Measurements from ENCODE around the gene DDX59.

The DDX59 gene

DNA sequence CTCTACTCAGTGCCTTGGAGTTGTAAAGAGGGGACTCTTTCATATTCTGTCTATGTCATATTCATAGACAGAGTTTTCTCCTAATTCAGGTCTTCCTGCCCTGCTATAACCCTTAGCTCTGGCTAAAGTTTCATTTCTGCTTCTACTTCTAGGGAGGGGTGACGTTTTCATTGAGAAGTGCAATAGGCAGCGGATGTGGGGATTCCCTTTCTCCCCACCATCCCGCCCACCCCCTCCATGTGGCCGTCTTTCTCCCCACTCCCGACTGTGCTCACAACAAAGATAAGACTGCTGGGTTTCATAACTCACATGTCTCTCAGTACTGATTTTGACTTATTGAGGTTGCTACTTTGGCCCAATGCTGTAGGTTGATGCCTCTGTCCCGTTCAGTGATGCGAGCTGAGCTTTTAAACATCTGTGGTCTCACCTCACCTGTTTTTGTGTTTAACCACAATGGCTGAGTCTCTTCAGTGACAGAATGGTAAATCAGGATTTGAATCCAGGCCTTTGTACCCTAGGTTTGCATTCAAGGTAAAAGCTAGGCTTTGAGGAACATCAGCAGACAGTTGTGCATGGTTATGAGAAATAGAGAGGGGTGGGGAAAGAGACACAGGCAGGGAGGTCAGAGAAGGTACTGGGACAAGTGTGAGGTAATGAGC, 41.4 kb downstream of the DDX59 start:
- DNase-seq, result no peak

DNA sequence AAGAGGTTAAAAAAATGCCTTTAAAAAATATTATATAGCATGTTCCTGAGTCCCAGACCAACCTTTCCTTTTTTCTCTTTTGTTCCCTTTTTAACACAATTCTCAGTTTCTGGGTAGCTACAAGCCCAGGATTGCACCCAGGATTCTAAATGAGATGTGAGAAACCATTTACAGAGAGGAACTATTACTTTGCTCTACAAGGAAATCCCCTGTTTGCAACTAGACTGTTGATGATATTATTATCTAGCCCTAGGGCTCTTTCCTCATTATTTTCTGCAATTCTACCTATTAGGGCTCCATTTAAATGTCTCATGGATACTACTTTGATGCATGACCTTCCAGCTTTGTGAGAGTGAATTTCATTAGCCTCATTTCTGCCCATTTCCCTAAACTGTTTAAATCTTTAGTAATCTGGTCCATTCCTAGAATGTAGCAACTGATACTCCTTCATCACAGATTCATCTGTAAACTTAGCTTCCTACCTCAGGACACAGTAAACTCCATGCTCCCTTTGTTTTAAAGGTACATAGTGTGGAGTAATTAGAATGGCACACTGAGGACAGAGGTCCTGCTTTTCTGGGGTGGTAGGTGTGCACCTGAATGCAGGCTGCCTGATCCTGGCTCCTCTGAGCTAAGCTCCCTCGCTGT, 42.0 kb downstream of the DDX59 start:
- DNase-seq, result no peak

DNA sequence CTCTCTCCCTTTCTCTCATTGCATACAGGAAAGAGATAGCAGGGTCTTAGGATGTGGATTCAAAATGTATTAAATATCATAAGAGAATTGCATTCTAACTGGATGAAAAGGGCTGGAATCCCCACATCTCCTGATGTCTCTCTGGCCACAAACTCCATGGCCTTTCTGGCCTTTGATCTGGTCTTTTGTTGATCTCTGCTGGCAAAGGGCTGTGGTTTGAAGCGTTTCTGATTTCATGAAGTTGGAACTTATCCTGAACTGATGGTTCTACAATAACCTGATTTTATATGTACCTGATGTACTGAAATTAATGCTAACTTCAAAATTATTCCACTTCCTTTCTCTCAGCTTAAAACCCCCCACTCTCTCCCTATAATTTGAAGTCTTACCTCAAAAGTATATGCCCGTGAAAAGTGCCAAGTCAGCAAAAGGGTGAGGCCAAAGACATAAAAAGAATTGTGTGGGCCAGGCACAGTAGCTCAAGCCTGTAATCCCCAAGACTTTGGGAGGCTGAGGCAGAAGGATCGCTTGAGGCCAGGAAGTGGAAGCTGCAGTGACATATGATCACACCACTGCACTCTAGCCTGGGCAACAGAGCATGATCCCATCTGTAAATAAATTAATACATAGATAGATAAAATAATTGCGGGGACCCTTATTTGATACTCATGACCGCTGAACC, 42.7 kb downstream of the DDX59 start:
- no peak for DNase-seq

DNA sequence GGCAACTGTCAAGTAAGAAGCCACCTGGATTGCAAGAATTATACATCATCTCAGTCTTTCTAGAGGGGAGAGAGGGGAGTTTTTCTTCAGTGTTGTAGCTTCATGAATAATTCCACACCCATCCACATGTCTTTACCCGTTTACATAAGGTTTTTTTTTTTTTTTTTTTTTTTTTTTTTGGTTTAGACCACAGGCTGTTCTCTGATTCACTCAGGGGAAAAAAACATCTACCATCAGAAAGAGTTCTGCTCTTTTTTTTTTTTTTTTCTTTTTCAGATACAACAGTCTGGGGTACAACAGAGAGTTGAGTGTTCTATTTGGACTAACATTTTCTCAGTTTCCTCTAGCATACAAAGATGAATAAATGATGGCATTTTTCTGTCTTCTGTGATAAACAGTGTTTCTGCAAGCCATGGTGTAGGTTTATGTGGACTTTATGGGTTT, 44.3 kb downstream of the DDX59 start:
- peak; percentile 8 for DNase-seq

DNA sequence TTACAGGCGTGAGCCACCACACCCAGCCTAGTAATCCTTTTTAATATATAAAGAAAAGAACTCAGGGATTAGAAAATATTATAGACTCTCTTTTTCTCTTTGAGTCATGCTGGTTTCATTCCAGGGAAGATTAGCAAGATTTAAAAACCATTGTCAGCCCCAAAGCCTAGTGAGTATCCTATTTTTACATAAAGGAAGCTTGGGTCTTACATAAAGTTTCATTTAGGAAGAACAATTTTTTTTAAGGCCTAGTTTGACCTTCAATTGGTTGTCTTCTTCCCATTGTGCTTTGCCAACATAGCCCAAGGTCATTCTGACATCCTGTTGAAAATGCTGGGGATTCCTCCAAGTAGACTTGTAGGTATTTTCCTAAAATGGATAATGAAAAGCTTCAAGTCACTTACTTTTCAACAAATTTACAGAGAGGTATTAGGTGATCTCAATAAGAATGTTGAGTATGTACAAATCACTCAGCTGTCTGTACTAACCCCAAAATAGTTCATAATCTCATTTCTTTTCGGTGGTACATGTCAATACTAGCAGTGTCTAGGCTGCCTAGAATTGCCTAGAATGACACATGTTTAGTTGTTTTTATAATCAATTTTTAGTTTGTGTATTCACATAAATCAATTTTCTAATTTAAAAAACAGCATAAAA, 44.9 kb downstream of the DDX59 start:
- DNase-seq, result no peak

DNA sequence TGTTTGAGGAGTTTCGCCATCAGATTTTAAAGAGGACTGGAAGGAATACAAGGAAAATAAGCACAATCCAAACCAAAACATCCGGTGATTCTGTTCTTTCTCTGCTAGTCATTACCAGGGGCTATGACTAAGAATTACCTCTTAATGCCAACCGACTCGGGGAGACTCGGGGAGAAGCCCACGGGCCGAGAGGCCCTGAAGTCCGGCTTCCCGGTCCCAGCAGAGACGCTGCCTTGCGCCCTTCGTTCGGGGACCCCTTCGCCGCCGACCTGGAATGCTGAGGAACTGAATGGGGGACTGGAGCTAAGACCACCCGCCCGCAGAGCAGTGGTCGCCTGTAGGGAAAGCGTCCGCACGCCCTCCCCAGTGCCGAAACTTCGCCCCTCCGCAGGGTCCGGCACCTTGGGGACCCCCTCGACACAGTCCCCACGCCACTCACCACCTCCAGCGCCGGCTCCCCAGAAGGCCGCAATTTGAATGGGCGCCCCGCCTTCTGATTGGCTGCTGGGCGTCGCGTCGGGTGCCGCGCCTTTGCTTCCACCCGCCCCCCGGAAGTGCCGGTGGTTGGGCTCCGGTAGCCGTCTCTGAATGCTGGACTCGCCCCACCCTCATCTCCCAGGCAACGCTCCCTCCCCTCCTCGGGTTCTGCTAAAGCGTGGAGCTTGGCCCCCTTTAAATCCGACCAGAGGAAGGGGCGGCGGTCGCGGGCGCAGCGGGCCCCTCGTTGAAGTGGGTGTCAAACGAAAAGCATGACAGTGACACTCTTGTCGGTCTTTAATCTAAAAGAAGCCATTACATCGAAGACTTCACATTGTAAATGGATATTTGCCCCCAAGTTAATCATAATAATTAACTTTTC, 49.2 kb downstream of the DDX59 start, which contains the start of gene KIF14:
TSS of gene KIF14 (minus strand) at position 479 of the 859 bp plus-strand sequence. CDS start 2,028 bp downstream, outside the sequence.
- DNase-seq, result peak; percentile 99

DNA sequence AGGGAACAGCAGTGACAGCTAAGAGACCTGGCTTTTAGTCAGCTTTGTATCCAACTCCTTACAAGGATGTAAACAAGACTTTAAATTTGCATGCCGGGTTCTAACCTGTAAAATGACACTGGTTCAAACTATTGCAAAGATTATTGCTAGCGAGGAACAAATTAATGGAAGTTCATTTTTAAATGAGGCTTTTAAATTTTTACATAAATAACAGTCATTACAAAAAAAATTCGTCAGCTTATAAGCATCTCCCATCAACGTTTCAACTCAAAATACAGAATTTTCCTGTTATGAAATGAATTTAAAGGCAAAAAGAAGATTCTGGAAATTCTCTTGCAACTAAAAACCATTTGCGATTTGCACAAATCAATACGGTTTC, 49.8 kb downstream of the DDX59 start:
- no peak for DNase-seq

DNA sequence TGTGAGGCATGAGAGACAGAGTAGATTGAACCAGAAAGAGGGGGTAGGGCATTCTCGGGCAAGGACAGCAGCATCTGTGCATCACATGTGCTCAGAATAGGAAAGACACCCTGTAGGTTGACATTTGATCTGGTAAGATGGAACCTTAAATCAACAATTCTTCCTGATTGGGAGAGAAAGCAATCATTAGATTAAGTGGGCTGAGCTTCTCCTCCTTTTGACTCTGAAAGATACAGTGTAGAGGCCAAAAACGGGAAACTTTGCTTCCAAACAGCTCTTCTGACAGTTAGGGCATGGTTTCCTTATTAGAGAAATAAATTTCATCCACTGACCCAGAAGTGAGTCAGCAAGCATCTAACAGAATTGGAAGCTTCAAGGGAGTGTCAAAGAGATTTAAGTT, 58.9 kb downstream of the DDX59 start:
- peak; percentile 46 for DNase-seq

DNA sequence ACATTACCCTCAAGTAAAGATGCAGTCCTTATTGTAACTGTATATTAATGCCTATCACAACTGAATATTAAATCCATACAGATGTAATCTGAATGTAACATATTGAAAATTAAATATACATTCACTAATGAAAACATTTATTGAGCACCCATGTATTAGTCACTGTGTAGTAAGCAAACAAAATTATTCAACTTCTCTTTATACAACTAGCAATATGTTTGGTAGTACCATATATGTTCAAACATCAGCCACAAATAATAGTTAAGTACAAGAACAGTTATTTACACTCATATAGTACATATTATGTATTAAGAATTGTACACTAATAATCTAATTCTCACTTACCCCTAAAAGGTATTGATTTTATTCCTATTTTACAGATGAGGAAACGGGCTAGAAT, 67.1 kb downstream of the DDX59 start:
- no peak for DNase-seq

Data from NCI-H82 (cell line).